Measurements from ENCODE around the gene CPNE2. TPM values are rescaled to one million over a fixed set of nuclear protein-coding genes. Genes with fewer than 3 reads are reported as not detected.

Gene CPNE2
- polyA plus RNA-seq, 1 experiment = 80.6 TPM

DNA sequence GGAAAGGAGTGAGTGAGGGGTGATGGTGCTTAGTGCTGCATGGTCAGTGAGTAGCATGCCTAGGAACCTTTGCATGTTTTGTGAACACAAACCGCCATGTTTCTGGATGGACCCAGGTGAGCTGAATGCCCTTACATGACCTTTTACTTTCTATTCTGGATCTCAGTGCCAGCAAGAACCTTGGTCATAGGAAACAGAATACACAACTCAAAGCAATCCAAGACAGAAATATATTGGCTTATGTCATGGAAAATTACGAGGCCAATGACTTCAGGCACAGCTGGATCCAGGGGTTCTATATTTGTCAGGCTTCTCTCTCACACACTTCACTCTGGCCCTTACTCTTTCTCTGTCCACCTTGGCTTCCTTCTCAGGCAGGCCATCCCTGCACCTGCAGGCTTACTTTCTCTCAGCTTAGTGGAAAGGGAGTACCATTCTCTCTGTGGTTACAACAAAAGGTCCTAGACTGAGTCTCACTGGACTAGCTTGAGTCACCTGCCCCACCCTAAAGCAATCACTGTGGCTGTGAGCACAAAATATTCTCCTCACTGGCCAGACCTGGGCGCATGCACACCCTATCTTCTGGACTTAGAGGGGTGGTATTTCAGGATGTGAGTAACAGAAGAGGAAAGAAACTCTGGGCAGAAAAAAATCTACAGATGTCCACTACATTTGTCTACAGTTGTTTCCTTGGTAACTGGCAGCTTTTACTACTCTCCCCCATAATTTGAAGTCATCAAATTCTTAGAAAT lies 20.4 kb upstream of the CPNE2 start:
- TF ChIP-seq, protein P1, sequence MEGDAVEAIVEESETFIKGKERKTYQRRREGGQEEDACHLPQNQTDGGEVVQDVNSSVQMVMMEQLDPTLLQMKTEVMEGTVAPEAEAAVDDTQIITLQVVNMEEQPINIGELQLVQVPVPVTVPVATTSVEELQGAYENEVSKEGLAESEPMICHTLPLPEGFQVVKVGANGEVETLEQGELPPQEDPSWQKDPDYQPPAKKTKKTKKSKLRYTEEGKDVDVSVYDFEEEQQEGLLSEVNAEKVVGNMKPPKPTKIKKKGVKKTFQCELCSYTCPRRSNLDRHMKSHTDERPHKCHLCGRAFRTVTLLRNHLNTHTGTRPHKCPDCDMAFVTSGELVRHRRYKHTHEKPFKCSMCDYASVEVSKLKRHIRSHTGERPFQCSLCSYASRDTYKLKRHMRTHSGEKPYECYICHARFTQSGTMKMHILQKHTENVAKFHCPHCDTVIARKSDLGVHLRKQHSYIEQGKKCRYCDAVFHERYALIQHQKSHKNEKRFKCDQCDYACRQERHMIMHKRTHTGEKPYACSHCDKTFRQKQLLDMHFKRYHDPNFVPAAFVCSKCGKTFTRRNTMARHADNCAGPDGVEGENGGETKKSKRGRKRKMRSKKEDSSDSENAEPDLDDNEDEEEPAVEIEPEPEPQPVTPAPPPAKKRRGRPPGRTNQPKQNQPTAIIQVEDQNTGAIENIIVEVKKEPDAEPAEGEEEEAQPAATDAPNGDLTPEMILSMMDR (IDR thresholded peaks at IDR 0.05; ENCODE audit: insufficient read depth, low read depth, low read length) = no peak
- peak; percentile 53 for DNase-seq (ENCODE audit: low read depth)
- POLR2A ChIA-PET = no interaction called here

DNA sequence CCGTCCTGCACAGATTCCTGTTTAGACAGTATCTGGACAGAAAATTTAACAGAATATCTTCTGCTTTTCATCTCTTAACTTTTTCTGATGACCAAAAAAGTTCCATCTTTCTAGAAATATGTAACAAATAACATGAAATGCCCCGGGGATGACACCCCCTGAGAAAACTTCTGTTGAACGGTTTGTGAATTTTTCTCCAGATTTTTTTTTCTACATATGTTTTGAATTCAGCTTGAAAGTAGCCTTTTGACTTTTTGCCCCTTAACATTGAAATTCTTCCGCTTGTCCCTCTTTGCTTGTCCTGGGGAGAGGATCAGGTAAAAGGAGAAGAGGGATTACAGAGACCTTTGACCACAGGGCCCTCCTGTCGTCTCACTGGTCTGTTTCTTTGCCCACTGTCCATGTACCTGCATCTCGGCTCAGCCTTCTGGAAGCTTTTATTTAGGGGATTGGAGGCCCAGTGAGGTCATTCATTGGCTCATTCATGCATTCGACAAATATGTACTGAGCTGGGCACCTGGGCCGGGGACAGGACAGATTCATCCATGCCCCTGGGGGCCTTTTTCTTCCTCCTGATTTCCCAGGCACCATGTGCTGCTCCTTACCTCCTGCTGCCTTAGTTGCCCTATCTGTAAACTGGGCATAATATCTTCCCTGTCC lies 19.6 kb upstream of the CPNE2 start:
- Histone ChIP-seq H3K36me3 (ENCODE audit: control insufficient read depth, insufficient read depth, low read length) (peaks cover 2% of the 10 kb centered on the region), H3K27me3 (ENCODE audit: control insufficient read depth, insufficient read depth, low read length) (no peaks in the 10 kb centered on the region), H3K4me3 (ENCODE audit: low read depth, low read length) (no peak overlapping the region)
- no peak for DNase-seq (ENCODE audit: low read depth)
- ChIA-PET CTCF (interaction anchor here (1.4 to 5.1 kb wide), 2 partner anchors 9 to 12 kb away, joined by 3 to 33 read pairs; no protein-coding TSS in a partner anchor), POLR2A (no interaction called here)
- TF ChIP-seq, protein P1 (IDR thresholded peaks at IDR 0.05; ENCODE audit: insufficient read depth, low read depth, low read length) = no peak

More for the DNA sequence above, 20.4 kb upstream of the CPNE2 start:
- Histone ChIP-seq H3K4me3 (ENCODE audit: low read depth, low read length) (no peak overlapping the region), H3K27me3 (ENCODE audit: control insufficient read depth, insufficient read depth, low read length) (no peaks in the 10 kb centered on the region), H3K36me3 (ENCODE audit: control insufficient read depth, insufficient read depth, low read length) (peaks cover 2% of the 10 kb centered on the region)
- CTCF ChIA-PET = interaction anchor here (1.4 to 5.1 kb wide), 2 partner anchors 10 to 13 kb away, joined by 3 to 33 read pairs; no protein-coding TSS in a partner anchor

DNA sequence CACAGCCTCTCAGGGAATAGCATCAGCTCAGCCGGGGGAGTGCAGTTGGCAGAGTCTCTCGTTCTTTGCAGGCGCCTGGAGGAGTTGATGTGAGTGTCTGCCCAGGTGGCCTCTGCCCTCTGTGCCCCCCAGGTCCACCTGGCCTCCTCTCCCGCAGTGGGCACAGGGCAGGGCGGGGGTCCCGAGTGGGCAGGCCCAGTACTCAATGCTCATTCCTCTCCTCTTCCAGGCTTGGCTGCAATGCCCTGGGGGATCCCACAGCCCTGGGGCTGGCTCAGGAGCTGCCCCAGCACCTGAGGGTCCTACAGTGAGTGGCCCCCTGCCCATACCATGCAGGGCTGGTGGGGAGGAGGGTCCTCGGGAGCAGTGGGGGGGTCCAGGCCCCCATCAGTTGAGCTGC lies 14.7 kb upstream of the CPNE2 start:
- no peak overlapping the region for H3K4me3 ChIP-seq (ENCODE audit: low read depth, low read length)
- CTCF ChIA-PET = interaction anchor here (1.4 kb wide), 1 partner anchor 19 kb away, joined by 5 read pairs; no protein-coding TSS in a partner anchor
- H3K27me3 ChIP-seq (ENCODE audit: control insufficient read depth, insufficient read depth, low read length) = no peaks in the 10 kb centered on the region
- H3K36me3 ChIP-seq (ENCODE audit: control insufficient read depth, insufficient read depth, low read length) = no peaks in the 10 kb centered on the region; the same call in none of the 2 replicates
- DNase-seq (ENCODE audit: low read depth) = no peak
- TF ChIP-seq, protein P1 (IDR thresholded peaks at IDR 0.05; ENCODE audit: insufficient read depth, low read depth, low read length) = no peak
- POLR2A ChIA-PET = no interaction called here

DNA sequence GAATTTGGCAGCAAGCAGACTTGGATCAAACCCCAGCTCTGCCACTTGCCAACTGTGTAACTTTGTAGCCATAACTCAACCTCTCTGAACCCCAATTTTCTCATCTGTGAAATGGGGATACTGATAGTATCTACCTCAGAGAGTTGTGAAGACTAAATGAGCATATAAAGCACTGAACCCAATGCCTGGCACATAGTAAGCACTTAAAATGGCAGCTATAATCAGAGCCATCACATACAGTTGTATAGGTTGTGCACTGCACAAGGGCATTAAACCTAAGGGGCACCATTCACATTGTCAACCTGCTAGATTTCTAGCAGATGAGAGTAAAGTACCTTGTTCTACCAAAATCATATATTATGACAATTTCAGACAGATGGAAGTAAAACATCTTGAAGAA lies 10.6 kb upstream of the CPNE2 start:
- TF ChIP-seq, protein P1 (IDR thresholded peaks at IDR 0.05; ENCODE audit: insufficient read depth, low read depth, low read length) = no peak
- Histone ChIP-seq H3K36me3 (ENCODE audit: control insufficient read depth, insufficient read depth, low read length) (no peaks in the 10 kb centered on the region), H3K4me3 (ENCODE audit: low read depth, low read length) (no peak overlapping the region), H3K27me3 (ENCODE audit: control insufficient read depth, insufficient read depth, low read length) (no peaks in the 10 kb centered on the region)
- no peak for DNase-seq (ENCODE audit: low read depth)
- ChIA-PET CTCF (interaction anchor here (1.0 to 4.9 kb wide), 2 partner anchors 9 to 87 kb away, joined by 3 to 44 read pairs; no protein-coding TSS in a partner anchor), POLR2A (no interaction called here)

DNA sequence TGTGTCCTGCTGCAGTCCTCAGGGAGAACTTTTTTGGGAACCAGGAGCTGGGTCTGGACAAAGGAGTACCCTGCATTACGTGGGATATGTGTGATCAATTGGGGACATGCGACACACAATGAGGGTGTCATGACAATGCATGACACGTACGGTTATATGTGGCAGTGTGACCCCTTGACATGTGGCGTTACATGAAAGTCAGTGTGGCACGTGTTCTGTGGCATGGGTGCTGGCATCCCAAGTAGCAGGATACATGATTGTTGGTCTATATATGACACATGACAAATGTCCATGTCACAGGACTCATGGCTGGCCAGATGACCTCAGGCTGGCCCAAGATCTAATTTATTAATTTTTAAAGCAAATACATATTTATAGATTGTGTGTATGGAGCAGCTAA lies 9.7 kb upstream of the CPNE2 start:
- POLR2A ChIA-PET = no interaction called here
- H3K4me3 ChIP-seq (ENCODE audit: low read depth, low read length) = no peak overlapping the region
- TF ChIP-seq, protein P1 (IDR thresholded peaks at IDR 0.05; ENCODE audit: insufficient read depth, low read depth, low read length) = no peak
- DNase-seq (ENCODE audit: low read depth) = no peak
- CTCF ChIA-PET = interaction anchor here (0.7 to 4.9 kb wide), 8 partner anchors 59 to 339 kb away, joined by 3 to 44 read pairs (median 6); no protein-coding TSS in a partner anchor
- H3K27me3 ChIP-seq (ENCODE audit: control insufficient read depth, insufficient read depth, low read length) = no peaks in the 10 kb centered on the region
- H3K36me3 ChIP-seq (ENCODE audit: control insufficient read depth, insufficient read depth, low read length) = no peaks in the 10 kb centered on the region
